Measurements from ENCODE around the gene PSMD3.

- TF ChIP-seq, protein P1, sequence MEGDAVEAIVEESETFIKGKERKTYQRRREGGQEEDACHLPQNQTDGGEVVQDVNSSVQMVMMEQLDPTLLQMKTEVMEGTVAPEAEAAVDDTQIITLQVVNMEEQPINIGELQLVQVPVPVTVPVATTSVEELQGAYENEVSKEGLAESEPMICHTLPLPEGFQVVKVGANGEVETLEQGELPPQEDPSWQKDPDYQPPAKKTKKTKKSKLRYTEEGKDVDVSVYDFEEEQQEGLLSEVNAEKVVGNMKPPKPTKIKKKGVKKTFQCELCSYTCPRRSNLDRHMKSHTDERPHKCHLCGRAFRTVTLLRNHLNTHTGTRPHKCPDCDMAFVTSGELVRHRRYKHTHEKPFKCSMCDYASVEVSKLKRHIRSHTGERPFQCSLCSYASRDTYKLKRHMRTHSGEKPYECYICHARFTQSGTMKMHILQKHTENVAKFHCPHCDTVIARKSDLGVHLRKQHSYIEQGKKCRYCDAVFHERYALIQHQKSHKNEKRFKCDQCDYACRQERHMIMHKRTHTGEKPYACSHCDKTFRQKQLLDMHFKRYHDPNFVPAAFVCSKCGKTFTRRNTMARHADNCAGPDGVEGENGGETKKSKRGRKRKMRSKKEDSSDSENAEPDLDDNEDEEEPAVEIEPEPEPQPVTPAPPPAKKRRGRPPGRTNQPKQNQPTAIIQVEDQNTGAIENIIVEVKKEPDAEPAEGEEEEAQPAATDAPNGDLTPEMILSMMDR (IDR thresholded peaks at IDR 0.05; ENCODE audit: low read depth, low read length, missing input control), result no peak
- TF ChIP-seq TAF1 (conservative IDR thresholded peaks at IDR 0.05) (no peak), GABPA (IDR thresholded peaks at IDR 0.05 in 1 of 2, conservative IDR thresholded peaks at IDR 0.05 in 1 of 2) (no peak), EGR1 (IDR thresholded peaks at IDR 0.05; ENCODE audit: low read depth in 2 of 2) (no peak), SP1 (IDR thresholded peaks at IDR 0.05) (no peak), HNF4A (conservative IDR thresholded peaks at IDR 0.05) (no peak), HNF4G (IDR thresholded peaks at IDR 0.05) (no peak), ZBTB33 (IDR thresholded peaks at IDR 0.05) (no peak), REST (IDR thresholded peaks at IDR 0.05) (no peak), RXRA (IDR thresholded peaks at IDR 0.05) (no peak), YY1 (IDR thresholded peaks at IDR 0.05) (no peak), FOXA1 (IDR thresholded peaks at IDR 0.05) (no peak)
- TF ChIP-seq, protein P2, sequence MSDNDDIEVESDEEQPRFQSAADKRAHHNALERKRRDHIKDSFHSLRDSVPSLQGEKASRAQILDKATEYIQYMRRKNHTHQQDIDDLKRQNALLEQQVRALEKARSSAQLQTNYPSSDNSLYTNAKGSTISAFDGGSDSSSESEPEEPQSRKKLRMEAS (IDR thresholded peaks at IDR 0.05), result no peak
Measured at GRCh38 chr17:39971076-39971603, 9.5 kb upstream of the PSMD3 start.
